ENCODE results near the gene NUP155. TPM values are rescaled to one million over a fixed set of nuclear protein-coding genes. Genes with fewer than 3 reads are reported as not detected.

Gene NUP155
- total RNA-seq (2012; rRNA removed): 43.9 and 53.6 TPM in 2 replicates
- polyA plus RNA-seq (2012; rRNA removed): 6.7 and 7.5 TPM in 2 replicates
- 1.6 and 2.6 TPM in 2 replicates for polyA plus RNA-seq (2012; cell fraction: cytosol; rRNA removed)
- polyA plus RNA-seq (2012; cell fraction: nucleus; rRNA removed; ENCODE audit: low replicate concordance): 1.3 and 7.5 TPM in 2 replicates
- Bru-seq, nascent RNA: percentile 64 among the genes with signal in this experiment
- BruChase-seq, experiment 1, labeled RNA remaining after a 6-hour chase: percentile 68 among the genes with signal in this experiment
- BruChase-seq, experiment 2, labeled RNA remaining after a 2-hour chase: percentile 59 among the genes with signal in this experiment
- long read RNA-seq, full-length matches to known transcripts: 17 of 26 reads
- long read RNA-seq, partial matches to known transcripts: 5 of 26 reads
- long read RNA-seq, other reads (novel, unspliced or antisense): 4 of 26 reads

DNA sequence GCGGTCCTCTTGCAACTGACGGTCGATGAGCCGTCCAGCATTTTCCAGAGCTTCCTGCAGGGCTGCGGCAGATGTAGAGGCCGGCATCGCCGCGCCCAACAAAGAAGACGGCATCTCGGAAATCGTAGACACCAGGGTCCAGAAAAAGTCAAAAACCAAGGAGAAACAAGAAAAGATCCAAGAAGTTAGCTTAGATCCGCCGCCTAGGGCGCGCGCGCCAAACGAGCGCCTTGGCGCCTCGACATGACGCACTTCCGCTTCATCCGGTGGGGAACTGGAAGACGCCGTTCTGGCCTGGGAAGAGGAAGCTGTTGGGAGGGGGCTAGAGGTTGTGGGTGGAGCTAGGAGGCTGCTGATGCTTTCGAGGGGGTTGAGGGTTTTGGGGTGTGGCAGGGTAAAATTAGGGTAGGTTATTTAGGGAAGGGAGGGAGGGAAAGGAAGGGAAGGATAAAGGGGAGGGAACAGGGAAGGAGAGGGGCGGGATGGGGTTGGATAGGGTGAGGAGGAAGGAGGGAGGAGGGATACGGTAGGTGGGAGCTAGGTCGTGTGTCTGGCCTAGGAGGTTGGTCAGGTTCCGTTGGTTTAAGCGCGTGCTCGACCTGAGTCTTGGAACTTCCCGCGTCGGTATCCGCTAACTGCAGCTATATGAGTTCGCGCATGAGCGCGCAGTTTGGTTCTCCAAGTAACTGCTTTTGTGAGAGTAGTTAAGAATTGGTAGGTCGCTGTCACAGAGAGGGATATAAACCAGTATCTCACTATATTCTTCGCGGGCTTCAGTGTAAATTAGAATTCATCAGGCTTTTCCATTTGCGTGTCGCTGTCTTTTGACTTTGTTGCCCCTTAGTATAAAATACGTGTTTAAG, at the start of gene NUP155:
NUP155 (minus strand) TSS at position 243 of the 863 bp plus-strand sequence; CDS start at position 114, 129 bp downstream.
- BruUV-seq (replicated peaks): no TSS peak
- no peaks in the 10 kb centered on the region for H3K27me3 ChIP-seq (ENCODE audit: control insufficient read depth, insufficient read depth, low read length)
- peak; percentile 85; the same call in 1 of the 2 replicates for TF ChIP-seq MAZ (IDR thresholded peaks at IDR 0.05; ENCODE audit: borderline replicate concordance, low read depth, low read length)
- no peak for TF ChIP-seq RCOR1 (IDR thresholded peaks at IDR 0.05; ENCODE audit: insufficient replicate concordance, low read length)
- peak; percentile 38; the same call in 1 of the 2 replicates for TF ChIP-seq MXI1 (IDR thresholded peaks at IDR 0.05; ENCODE audit: borderline replicate concordance, low read depth, low read length)
- peak; percentile 43; the same call in 1 of the 2 replicates for TF ChIP-seq POLR2A (IDR thresholded peaks at IDR 0.05; ENCODE audit: low read depth, low read length)
- no peak within 1 kb of the TSS; the same call in 2 of the 3 replicates for H2BK15ac ChIP-seq (ENCODE audit: low read depth, low read length)
- peak within 1 kb of the TSS; percentile 55 for H3K14ac ChIP-seq (replicated peaks; ENCODE audit: low read depth, low read length)
- ChIA-PET POLR2A (ENCODE audit: unreplicated experiment) (no interaction called here), CTCF (interaction anchor here (0.6 kb wide), 1 partner anchor 9 kb away, joined by 3 read pairs; no protein-coding TSS in a partner anchor)
- H3K9ac ChIP-seq (ENCODE audit: low read depth, low read length): peak within 1 kb of the TSS; percentile 87
- peak within 1 kb of the TSS; percentile 57; the same call in 1 of the 2 replicates for H3K23ac ChIP-seq (ENCODE audit: low read depth, low read length)
- dilution Hi-C loops (cut with HindIII; ENCODE audit: low sequenced_read_pairs, unreplicated experiment) (no loop called here), intact Hi-C loops (cut with micrococcal nuclease) (no loop called here), in situ Hi-C loops (cut with MboI; ENCODE audit: low sequenced_read_pairs) (no loop called here)
- H3K4me3 ChIP-seq (ENCODE audit: insufficient read depth, low read depth, low read length): peak within 1 kb of the TSS; percentile 94
- peak within 1 kb of the TSS; percentile 59 for H4K91ac ChIP-seq (ENCODE audit: insufficient read depth, low read depth, low read length)
- peak within 1 kb of the TSS; percentile 93 for H4K5ac ChIP-seq (ENCODE audit: low read depth, low read length)
- ATAC-seq (ENCODE audit: low read depth): peak; percentile 97
- peaks cover 3% of the 10 kb centered on the region; the same call in 1 of the 2 replicates for H4K20me1 ChIP-seq (ENCODE audit: insufficient read depth, low read length)
- H3K9me1 ChIP-seq (ENCODE audit: insufficient read depth, low read length): no peaks in the 10 kb centered on the region
- no peak within 1 kb of the TSS for H2BK120ac ChIP-seq (ENCODE audit: low read depth, low read length)
- no peaks in the 10 kb centered on the region; the same call in 1 of the 2 replicates for H3K36me3 ChIP-seq (ENCODE audit: control insufficient read depth, insufficient read depth, low read length)
- peaks cover 3% of the 10 kb centered on the region; the same call in 1 of the 2 replicates for H3K4me1 ChIP-seq (ENCODE audit: control insufficient read depth, insufficient read depth, low read length)
- peak within 1 kb of the TSS; percentile 94 to 98 for H4K8ac ChIP-seq (ENCODE audit: low read depth in 2 of 2, low read length in 2 of 2)
- H3K56ac ChIP-seq (ENCODE audit: extremely low read depth, insufficient read depth, low read length): peak within 1 kb of the TSS; percentile 91
- H3K4me2 ChIP-seq (ENCODE audit: low read depth, low read length): peak within 1 kb of the TSS; percentile 96
- peak within 1 kb of the TSS; percentile 83 for H2AK9ac ChIP-seq (replicated peaks; ENCODE audit: low read depth, low read length, poor library complexity)
- peak within 1 kb of the TSS; percentile 96 for H2AFZ ChIP-seq (replicated peaks; ENCODE audit: low read length, poor library complexity)
- DNase-seq: peak; percentile 95
- H3K27ac ChIP-seq (ENCODE audit: insufficient read depth, low read length): peak within 1 kb of the TSS; percentile 60
- no peaks in the 10 kb centered on the region for H3K9me3 ChIP-seq (ENCODE audit: control insufficient read depth, insufficient read depth, low read length)
- peak within 1 kb of the TSS; percentile 39 for H2BK5ac ChIP-seq (ENCODE audit: low read depth, low read length, poor library complexity, severe bottlenecking)
- H2BK20ac ChIP-seq (ENCODE audit: low read depth, low read length): no peak within 1 kb of the TSS
- 0 to 100% methylated on average over 1 to 14 of the region's 49 CpGs for WGBS, 2 experiments (ENCODE audit: extremely low coverage in 2 of 2, insufficient read length in 1 of 2)
- H3K18ac ChIP-seq (ENCODE audit: low read depth, low read length): no peak within 1 kb of the TSS; the same call in 1 of the 2 replicates
- H3K4ac ChIP-seq (ENCODE audit: low read depth, low read length): peak within 1 kb of the TSS; percentile 79
- H3K79me1 ChIP-seq (ENCODE audit: low read depth in 1 of 2, low read length in 2 of 2): peaks cover 0 to 16% of the 10 kb centered on the region in 2 experiments; a peak in 2 of 4 replicates
- H2AK5ac ChIP-seq (ENCODE audit: low read depth, low read length): peak within 1 kb of the TSS; percentile 44

Measured in IMR-90 (cell line).